ENCODE results near the gene SDCBP2. TPM values are rescaled to one million over a fixed set of nuclear protein-coding genes. Genes with fewer than 3 reads are reported as not detected.
A peak's percentile ranks its signal among the peaks of the same experiment; 100 is the strongest.

The SDCBP2 gene
- total and polyA plus RNA-seq, 2 of the 8 experiments (the other 6 are each of a cell fraction or from before 2014, with no cell fraction given) = 4.2 to 6.7 TPM

- no peak overlapping the region for H3K4me2 ChIP-seq (ENCODE audit: insufficient read depth in 1 of 2, low read depth in 2 of 2, low read length in 2 of 2)
- peaks cover 0 to 2% of the 10 kb centered on the region in 2 experiments for H4K20me1 ChIP-seq (replicated peaks in 1 of 2; ENCODE audit: control insufficient read depth in 1 of 2, insufficient read depth in 2 of 2, low read length in 2 of 2)
- no peak for DNase-seq (ENCODE audit: low read depth in 1 of 2, low spot score in 2 of 2)
- H2AK5ac ChIP-seq (ENCODE audit: low read depth, low read length) = no peak overlapping the region
- H2BK15ac ChIP-seq (ENCODE audit: low read length) = no peak overlapping the region
- no peak overlapping the region for H3K56ac ChIP-seq (replicated peaks; ENCODE audit: insufficient read length, low read depth, low read length)
- no peak overlapping the region for H3K23ac ChIP-seq (ENCODE audit: insufficient read length)
- no peak overlapping the region for H4K8ac ChIP-seq (ENCODE audit: extremely low read depth, insufficient read depth, low read length)
- H3K4me3 ChIP-seq (ENCODE audit: extremely low read depth in 1 of 4, insufficient read depth in 2 of 4, low read depth in 3 of 4, low read length in 4 of 4) = no peak overlapping the region
- WGBS, 2 experiments (ENCODE audit: extremely low coverage in 1 of 2, insufficient coverage in 1 of 2, insufficient read length in 1 of 2, insufficient replicate concordance in 2 of 2, low coverage in 1 of 2, low lambda C conversion rate in 2 of 2, missing lambda C conversion rate in 1 of 2) = 77% methylated on average over 7 of the region's 7 CpGs; no CpG with 5 or more reads in 1 of the 2 experiments
- no peak overlapping the region for H3K9ac ChIP-seq (replicated peaks in 1 of 4; ENCODE audit: extremely low read depth in 1 of 4, low read depth in 3 of 4, low read length in 3 of 4)
- no peaks in the 10 kb centered on the region for H3K4me1 ChIP-seq (replicated peaks in 1 of 4; ENCODE audit: control insufficient read depth in 3 of 4, insufficient read depth in 4 of 4, low read length in 3 of 4)
- no peak for TF ChIP-seq TBP (IDR thresholded peaks at IDR 0.05; ENCODE audit: low read depth, low read length)
- peak in 1 of 3 experiments; percentile 3; a peak in 1 of 4 replicates for TF ChIP-seq CTCF (IDR thresholded peaks at IDR 0.05; ENCODE audit: control extremely low read depth in 1 of 3, insufficient read depth in 1 of 3, low read depth in 1 of 3, low read length in 3 of 3)
- no peak overlapping the region for H2AFZ ChIP-seq (ENCODE audit: low read length)
- no peak overlapping the region for H3K4ac ChIP-seq (replicated peaks; ENCODE audit: insufficient read length, low read depth, low read length)
- ChIA-PET CTCF (ENCODE audit: partially characterized antibody) (interaction anchor here (0.6 to 2.8 kb wide), 4 partner anchors 16 to 107 kb away, joined by 3 to 9 read pairs (median 4); partner anchors contain the start of gene NSFL1C), POLR2A (ENCODE audit: partially characterized antibody) (interaction anchor here (0.8 kb wide), 1 partner anchor 20 kb away, joined by 3 read pairs; no protein-coding TSS in a partner anchor)
- no peak for FAIRE-seq
- no peak overlapping the region for H2BK12ac ChIP-seq (ENCODE audit: low read depth, low read length)
- H3K79me2 ChIP-seq (ENCODE audit: control insufficient read depth in 1 of 2, insufficient read depth in 2 of 2, low read length in 2 of 2) = no peaks in the 10 kb centered on the region
- no peak overlapping the region for H2BK20ac ChIP-seq (ENCODE audit: low read length)
- no peak overlapping the region for H2BK5ac ChIP-seq (ENCODE audit: low read depth, low read length)
- H4K91ac ChIP-seq (replicated peaks; ENCODE audit: insufficient read length, low read length) = no peak overlapping the region
- no peak overlapping the region for H4K5ac ChIP-seq (ENCODE audit: insufficient read length, low read depth, low read length)
- H3K14ac ChIP-seq (ENCODE audit: insufficient read length) = no peak overlapping the region
- no peak overlapping the region for H3K27ac ChIP-seq (ENCODE audit: low read depth, low read length)
- no peak overlapping the region for H2BK120ac ChIP-seq (replicated peaks; ENCODE audit: low read depth, low read length)
- peaks cover 0 to 9% (median 0%) of the 10 kb centered on the region in 4 experiments; a peak in 3 of 8 replicates for H3K36me3 ChIP-seq (ENCODE audit: control insufficient read depth in 2 of 4, insufficient read depth in 4 of 4, low read length in 3 of 4)
- H3K27me3 ChIP-seq (replicated peaks in 1 of 4; ENCODE audit: control insufficient read depth in 3 of 4, extremely low read depth in 1 of 4, insufficient read depth in 3 of 4, low read length in 3 of 4) = no peaks in the 10 kb centered on the region
- H3K9me3 ChIP-seq (ENCODE audit: insufficient read depth in 2 of 2, low read depth in 1 of 2, low read length in 1 of 2) = no peaks in the 10 kb centered on the region
- H3K23me2 ChIP-seq (ENCODE audit: low read depth, low read length) = no peaks in the 10 kb centered on the region
- no peak overlapping the region for H3K18ac ChIP-seq (ENCODE audit: extremely low read depth, low read length)
- H3K79me1 ChIP-seq (ENCODE audit: low read depth, low read length) = no peaks in the 10 kb centered on the region
Measured at GRCh38 chr20:1360094-1360846, 31.3 kb upstream of the SDCBP2 start.

All from H1 (cell line).